Fibroblast of villous mesenchyme (primary cell): ENCODE results near the gene MINDY4. TPM values are rescaled to one million over a fixed set of nuclear protein-coding genes. Genes with fewer than 3 reads are reported as not detected.

Experiments
- DNase-seq: peaks from one replicate; pipeline ENCODE4 v3.0.0-alpha.2; 2010; ENCODE audit warnings: low read depth
- H3K4me3 ChIP-seq: 2 replicates; pipeline ENCODE4 v1.5.1; 2011; ENCODE audit warnings: low read depth, mild to moderate bottlenecking, low read length
- total RNA-seq: library from RNA; depleted of rRNA; stranded (reverse); fragments of >200 nt; gene quantifications from 2 replicates; pipeline ENCODE4 v1.2.3, GENCODE V29; 2012
- TF ChIP-seq, protein P1 (sequence below): IDR thresholded peaks from 2 replicates; pipeline ENCODE4 v1.5.1; 2012; ENCODE audit warnings: low read depth, mild to moderate bottlenecking, low read length; ENCODE audit not compliant: insufficient read depth

MINDY4 gene
- total RNA-seq, 1 donor: 17.3 TPM

DNA sequence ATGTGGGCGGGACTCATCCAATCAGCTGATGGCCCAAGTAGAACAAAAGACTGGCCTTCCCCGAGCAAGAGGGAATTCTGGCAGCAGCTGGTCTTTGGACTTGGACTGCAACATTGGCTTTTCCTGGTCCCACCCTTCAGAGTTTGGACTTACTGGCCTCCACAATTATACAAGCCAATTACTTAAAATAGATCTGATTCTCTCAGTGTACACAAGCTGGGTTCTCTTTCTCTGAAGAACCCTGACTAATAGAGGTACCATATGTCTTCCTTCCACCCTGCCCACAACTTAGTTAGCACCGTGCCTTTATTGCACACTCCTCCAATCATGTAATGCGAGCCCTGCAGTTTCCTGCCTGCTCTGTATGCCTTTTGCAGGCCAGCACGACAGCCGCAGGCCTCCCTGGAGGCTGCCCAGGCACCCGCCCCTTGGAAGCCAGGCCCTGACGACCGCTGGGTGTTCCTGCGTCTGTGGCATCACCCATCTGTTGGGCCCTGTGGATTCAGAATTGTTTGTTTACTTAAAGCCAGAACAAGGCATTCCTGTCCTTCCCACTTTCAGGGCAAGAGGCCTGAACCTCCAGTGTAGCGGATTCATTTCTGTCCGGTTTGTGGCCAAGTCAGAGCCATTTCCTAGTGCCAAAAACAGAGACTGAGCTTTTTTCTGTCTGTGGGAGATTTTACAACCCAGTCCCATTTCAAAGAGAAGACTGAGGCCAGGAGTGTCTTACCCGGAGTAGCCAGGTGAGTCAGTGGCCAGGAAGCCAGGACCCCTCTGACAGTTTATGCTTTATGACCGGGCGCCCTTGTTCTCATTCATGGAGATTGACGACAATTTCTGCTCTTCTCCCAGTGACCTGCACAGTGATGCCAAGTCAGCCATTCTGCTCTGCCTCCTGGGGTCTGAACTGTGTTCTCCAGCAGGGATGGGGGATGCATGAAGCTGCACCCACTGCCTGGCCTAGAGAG is 20.2 kb upstream of the MINDY4 start:
- peak; percentile 94 for DNase-seq
- no peak overlapping the region for H3K4me3 ChIP-seq
- TF ChIP-seq, protein P1, sequence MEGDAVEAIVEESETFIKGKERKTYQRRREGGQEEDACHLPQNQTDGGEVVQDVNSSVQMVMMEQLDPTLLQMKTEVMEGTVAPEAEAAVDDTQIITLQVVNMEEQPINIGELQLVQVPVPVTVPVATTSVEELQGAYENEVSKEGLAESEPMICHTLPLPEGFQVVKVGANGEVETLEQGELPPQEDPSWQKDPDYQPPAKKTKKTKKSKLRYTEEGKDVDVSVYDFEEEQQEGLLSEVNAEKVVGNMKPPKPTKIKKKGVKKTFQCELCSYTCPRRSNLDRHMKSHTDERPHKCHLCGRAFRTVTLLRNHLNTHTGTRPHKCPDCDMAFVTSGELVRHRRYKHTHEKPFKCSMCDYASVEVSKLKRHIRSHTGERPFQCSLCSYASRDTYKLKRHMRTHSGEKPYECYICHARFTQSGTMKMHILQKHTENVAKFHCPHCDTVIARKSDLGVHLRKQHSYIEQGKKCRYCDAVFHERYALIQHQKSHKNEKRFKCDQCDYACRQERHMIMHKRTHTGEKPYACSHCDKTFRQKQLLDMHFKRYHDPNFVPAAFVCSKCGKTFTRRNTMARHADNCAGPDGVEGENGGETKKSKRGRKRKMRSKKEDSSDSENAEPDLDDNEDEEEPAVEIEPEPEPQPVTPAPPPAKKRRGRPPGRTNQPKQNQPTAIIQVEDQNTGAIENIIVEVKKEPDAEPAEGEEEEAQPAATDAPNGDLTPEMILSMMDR: no peak

DNA sequence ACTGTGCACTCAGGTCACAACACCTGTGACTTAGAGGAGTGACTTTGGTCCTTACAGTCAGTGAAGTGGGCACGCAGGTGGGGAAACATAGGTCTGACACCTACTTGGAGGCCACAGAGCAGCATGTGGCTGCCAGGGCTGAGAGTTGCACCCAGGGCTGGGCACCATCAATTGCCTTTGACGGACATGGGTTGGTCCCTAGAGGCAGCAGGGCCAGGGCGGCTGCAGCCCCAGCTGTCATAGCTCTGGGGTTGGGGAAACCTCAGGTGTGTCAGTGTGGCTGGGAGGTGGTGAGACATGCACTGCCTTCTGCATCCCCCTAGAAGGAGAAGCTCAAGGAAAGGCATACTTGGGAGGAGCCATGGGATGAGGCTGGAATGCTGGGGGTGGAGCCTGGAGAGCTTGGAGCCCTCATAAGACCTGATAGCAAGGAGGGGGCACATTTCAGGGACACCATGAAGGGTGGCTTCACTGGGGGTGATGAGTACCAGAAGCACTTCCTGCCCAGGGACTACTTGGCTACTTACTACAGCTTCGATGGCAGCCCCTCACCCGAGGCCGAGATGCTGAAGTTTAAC is 19.4 kb upstream of the MINDY4 start, which contains the start of gene INMT:
Gene INMT (plus strand): TSS at position 440 of the 578 bp plus-strand sequence. CDS start 16 bp downstream, at position 456.
- TF ChIP-seq, protein P1: no peak
- DNase-seq: peak; percentile 11

DNA sequence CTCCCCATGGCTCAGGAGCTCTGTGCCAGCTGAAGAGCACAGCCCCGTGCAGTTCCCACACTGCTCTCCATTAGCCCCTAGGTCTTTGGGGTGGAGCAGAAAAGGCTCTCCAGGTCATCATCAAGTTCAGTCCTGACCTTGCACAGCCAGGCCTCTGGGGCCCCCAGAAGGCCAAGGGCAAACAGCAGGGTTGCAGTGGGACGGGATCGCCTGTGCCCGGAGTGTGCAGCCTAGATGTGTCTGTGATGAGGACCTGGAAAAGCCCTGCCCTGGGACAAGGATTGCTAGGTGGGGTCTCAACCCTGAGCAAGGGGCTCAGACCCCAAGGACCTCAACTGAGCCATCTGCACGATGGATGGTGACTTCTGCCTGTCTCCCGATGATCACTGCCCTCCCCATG is 18.7 kb upstream of the MINDY4 start:
- no peak for DNase-seq
- H3K4me3 ChIP-seq: peak overlapping the region; percentile 51
- TF ChIP-seq, protein P1: no peak

More for the DNA sequence above, 19.4 kb upstream of the MINDY4 start, which contains the start of gene INMT:
- H3K4me3 ChIP-seq: peak within 1 kb of the TSS; percentile 51

DNA sequence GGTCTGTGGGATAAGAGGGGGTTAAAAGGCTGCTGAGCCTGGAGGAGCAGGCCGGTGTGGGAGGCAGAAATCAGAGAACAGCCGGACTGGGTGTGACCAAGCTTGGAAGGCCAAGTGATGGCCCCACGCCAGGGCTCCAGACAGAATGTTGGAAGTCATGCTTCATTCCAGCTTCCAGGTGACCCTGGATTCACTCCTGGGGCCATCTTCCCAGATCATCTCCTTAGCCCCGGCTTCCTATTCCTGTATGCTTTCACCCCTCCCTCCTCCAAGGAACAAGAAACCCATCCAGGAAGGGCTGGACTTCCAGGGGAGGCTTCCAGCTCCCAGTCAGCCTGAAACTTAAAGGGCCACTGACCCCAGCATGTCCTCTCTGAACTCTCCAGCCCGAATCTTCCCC is 18.2 kb upstream of the MINDY4 start:
- peak overlapping the region; percentile 51 for H3K4me3 ChIP-seq
- TF ChIP-seq, protein P1: no peak
- DNase-seq: peak; percentile 48

DNA sequence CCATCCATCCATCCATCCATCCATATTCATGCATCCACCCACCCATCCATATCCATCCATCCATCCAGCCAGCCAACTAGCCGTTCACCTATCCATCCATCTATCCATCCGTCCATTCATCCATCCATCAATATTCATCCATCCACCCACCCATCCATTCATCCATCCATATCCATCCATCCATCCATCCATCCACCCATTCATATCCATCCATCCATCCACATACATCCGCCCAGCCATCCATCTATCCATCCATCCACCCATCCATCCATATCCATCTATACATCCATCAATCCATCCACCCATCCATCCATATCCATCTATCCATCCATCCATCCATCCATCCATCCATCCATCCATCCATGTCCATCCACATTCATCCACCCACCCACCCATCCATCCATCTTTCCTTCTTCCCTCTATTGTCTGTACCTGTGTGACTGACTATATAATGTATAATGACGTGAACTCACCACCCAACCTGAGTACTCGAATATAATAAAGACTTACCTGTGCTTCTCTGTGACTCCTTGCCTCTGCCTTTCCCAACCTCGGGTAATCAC is 16.8 kb upstream of the MINDY4 start:
- TF ChIP-seq, protein P1: no peak

DNA sequence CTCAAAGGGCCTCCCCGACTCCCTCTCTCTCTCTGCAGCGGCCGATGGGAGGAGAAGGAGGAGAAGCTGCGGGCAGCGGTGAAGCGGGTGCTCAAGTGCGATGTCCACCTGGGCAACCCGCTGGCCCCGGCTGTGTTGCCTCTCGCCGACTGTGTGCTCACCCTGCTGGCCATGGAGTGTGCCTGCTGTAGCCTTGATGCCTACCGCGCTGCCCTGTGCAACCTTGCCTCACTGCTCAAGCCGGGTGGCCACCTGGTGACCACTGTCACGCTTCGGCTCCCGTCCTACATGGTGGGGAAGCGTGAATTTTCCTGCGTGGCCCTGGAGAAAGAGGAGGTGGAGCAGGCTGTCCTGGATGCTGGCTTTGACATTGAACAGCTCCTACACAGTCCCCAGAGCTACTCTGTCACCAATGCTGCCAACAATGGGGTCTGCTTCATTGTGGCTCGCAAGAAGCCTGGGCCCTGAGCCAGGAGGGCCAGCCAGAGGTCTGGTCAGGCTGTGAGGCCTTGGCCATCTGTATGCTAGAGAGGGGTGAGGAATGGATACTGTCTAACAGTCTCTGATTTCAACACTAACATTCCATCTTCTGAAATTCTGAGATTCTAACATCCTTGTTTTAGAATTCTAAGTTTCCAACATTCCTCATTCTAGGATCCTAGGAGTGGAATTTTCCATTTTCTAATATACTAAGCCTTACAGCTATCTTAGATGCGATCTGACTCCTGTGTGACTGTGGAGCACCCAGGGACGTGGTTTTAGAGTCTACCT is 15.6 kb upstream of the MINDY4 start:
- no peak overlapping the region for H3K4me3 ChIP-seq
- TF ChIP-seq, protein P1: no peak
- peak; percentile 59 for DNase-seq

More for the DNA sequence above, 16.8 kb upstream of the MINDY4 start:
- no peak for DNase-seq
- no peak overlapping the region for H3K4me3 ChIP-seq
